Keratinocyte (primary cell): Measurements from ENCODE around the gene CSNK1G1. TPM values are rescaled to one million over a fixed set of nuclear protein-coding genes. Genes with fewer than 3 reads are reported as not detected.

ENCODE experiments used
- DNase-seq: peaks from one replicate; pipeline ENCODE4 v3.0.0-alpha.2; 2011; ENCODE audit warnings: low read depth, missing footprints, low spot score
- FAIRE-seq: peaks from 2 replicates; lab custom pipeline; 2011; peaks lifted over from hg19 to GRCh38; lab: Jason Lieb, UNC
- H2AFZ ChIP-seq: 2 replicates; pipeline ENCODE4 v1.6.0; 2012; ENCODE audit warnings: low read length, control low read depth, inconsistent platforms; ENCODE audit not compliant: control insufficient read depth
- H3K27ac ChIP-seq: 2 replicates; pipeline ENCODE4 v1.5.1; 2011; ENCODE audit warnings: low read length; ENCODE audit not compliant: control insufficient read depth, insufficient read depth
- H3K27me3 ChIP-seq: 3 replicates; pipeline ENCODE4 v1.6.0; 2011; ENCODE audit warnings: low read length; ENCODE audit not compliant: control insufficient read depth, insufficient read depth; ENCODE audit errors: extremely low read depth
- H3K36me3 ChIP-seq, 2 experiments: 2 replicates in 1 of 2; 3 replicates in 1 of 2; pipeline ENCODE4 v1.5.1; 2011; ENCODE audit warnings: low read length in 2 of 2, mild to moderate bottlenecking in 1 of 2; ENCODE audit not compliant: control insufficient read depth in 2 of 2, insufficient read depth in 2 of 2; ENCODE audit errors: extremely low read depth in 1 of 2
- H3K4me1 ChIP-seq: 3 replicates; pipeline ENCODE4 v1.5.1; 2011; ENCODE audit warnings: low read length; ENCODE audit not compliant: control insufficient read depth, insufficient read depth; ENCODE audit errors: extremely low read depth
- H3K4me2 ChIP-seq: 3 replicates; pipeline ENCODE4 v1.6.0; 2011; ENCODE audit warnings: low read depth, low read length; ENCODE audit not compliant: control insufficient read depth, insufficient read depth; ENCODE audit errors: extremely low read depth
- H3K4me3 ChIP-seq, 3 experiments: fragments of 200-600 bp in 1 of 3; sonication (generic) in 1 of 3; 2 replicates in 2 of 3; 3 replicates in 1 of 3; pipeline ENCODE4 v1.5.1; 2011 to 2016; ENCODE audit warnings: low read length in 3 of 3, mild to moderate bottlenecking in 3 of 3, control low read depth in 2 of 3, inconsistent platforms in 1 of 3, low read depth in 1 of 3, mixed read lengths in 1 of 3, mixed run types in 1 of 3, moderate library complexity in 1 of 3; ENCODE audit not compliant: control insufficient read depth in 2 of 3, insufficient read depth in 2 of 3; ENCODE audit errors: extremely low read depth in 1 of 3
- H3K79me2 ChIP-seq: 2 replicates; pipeline ENCODE4 v1.6.0; 2012; ENCODE audit warnings: low read length; ENCODE audit not compliant: control insufficient read depth, insufficient read depth
- H3K9ac ChIP-seq: 3 replicates; pipeline ENCODE4 v1.6.0; 2011; ENCODE audit warnings: low read length; ENCODE audit not compliant: control insufficient read depth, insufficient read depth; ENCODE audit errors: extremely low read depth
- H3K9me1 ChIP-seq: 3 replicates; pipeline ENCODE4 v1.6.0; 2011; ENCODE audit warnings: low read length; ENCODE audit not compliant: control insufficient read depth, insufficient read depth; ENCODE audit errors: extremely low read depth
- H3K9me3 ChIP-seq: 2 replicates; pipeline ENCODE4 v1.5.1; 2012; ENCODE audit warnings: low read depth, low read length; ENCODE audit not compliant: control insufficient read depth
- H4K20me1 ChIP-seq: 3 replicates; pipeline ENCODE4 v1.6.0; 2011; ENCODE audit warnings: low read length; ENCODE audit not compliant: control insufficient read depth, insufficient read depth; ENCODE audit errors: extremely low read depth
- CTCF ChIP-seq, 3 experiments: IDR thresholded peaks in 1 of 3; conservative IDR thresholded peaks in 1 of 3; optimal IDR thresholded peaks in 1 of 3; 2 replicates in 2 of 3; 3 replicates in 1 of 3; pipeline versions ENCODE3 to v1.5.1; 2011; ENCODE audit warnings: low read length in 3 of 3, mild to moderate bottlenecking in 3 of 3, moderate library complexity in 2 of 3, control low read depth in 1 of 3, inconsistent platforms in 1 of 3; ENCODE audit not compliant: insufficient read depth in 2 of 3; ENCODE audit errors: extremely low read depth in 1 of 3
- EZH2 ChIP-seq: IDR thresholded peaks from one replicate; pipeline ENCODE4 v1.6.1; 2012; ENCODE audit warnings: inconsistent platforms, mild to moderate bottlenecking, low read length, moderate library complexity
- dilution Hi-C: fragments of 300-500 bp; cut with MboI; formaldehyde crosslinking; loops from one replicate; pipeline ENCODE4 v1.7.0; 2020; ENCODE audit warnings: low sequenced_read_pairs; ENCODE audit not compliant: extremely low pct_ligation_motif_present
- polyA plus RNA-seq, 5 experiments: library from polyadenylated mRNA; depleted of rRNA in 3 of 5; stranded (reverse) in 3 of 5; stranded (forward) in 1 of 5; unstranded in 1 of 5; fragments of >200 nt; gene quantifications; 1 replicate in 1 of 5; 2 replicates in 3 of 5; 3 replicates in 1 of 5; pipeline versions ENCODE4 v1.2.1 to v1.2.3, GENCODE V29; 2011 to 2012; ENCODE audit warnings: missing spikeins in 2 of 5, low read depth in 1 of 5, low replicate concordance in 1 of 5

Gene CSNK1G1
- polyA plus RNA-seq, 1 donor (not counting 4 experiments of a cell fraction or from before 2014, with no cell fraction given) = 28.9 TPM

- Histone ChIP-seq H3K27ac (no peak overlapping the region), H2AFZ (no peak overlapping the region), H3K4me3 (no peak overlapping the region), H3K4me1 (no peaks in the 10 kb centered on the region), H3K9me3 (no peaks in the 10 kb centered on the region), H3K36me3 (no peaks in the 10 kb centered on the region), H3K27me3 (no peaks in the 10 kb centered on the region), H3K9me1 (peaks cover 2% of the 10 kb centered on the region), H3K79me2 (peaks cover 71% of the 10 kb centered on the region), H3K4me2 (no peak overlapping the region), H3K9ac (no peak overlapping the region), H4K20me1 (peaks cover 3% of the 10 kb centered on the region)
- DNase-seq (no peak), FAIRE-seq (no peak)
- dilution Hi-C loops = no loop called here
- TF ChIP-seq CTCF (optimal IDR thresholded peaks at IDR 0.05 in 1 of 3, IDR thresholded peaks at IDR 0.05 in 1 of 3, conservative IDR thresholded peaks at IDR 0.05 in 1 of 3; ENCODE audit: extremely low read depth in 1 of 3, insufficient read depth in 2 of 3, low read length in 3 of 3) (no peak), EZH2 (no peak)
Observed at GRCh38 chr15:64285871-64286270, 70.1 kb downstream of the CSNK1G1 start.

- Histone ChIP-seq H4K20me1 (peaks cover 3% of the 10 kb centered on the region), H3K4me3 (no peak overlapping the region), H3K79me2 (peaks cover 68% of the 10 kb centered on the region), H3K9ac (no peak overlapping the region), H3K36me3 (peaks cover 0 to under 1% of the 10 kb centered on the region in 2 experiments), H3K9me1 (peaks cover 2% of the 10 kb centered on the region), H3K4me1 (no peaks in the 10 kb centered on the region), H3K27me3 (no peaks in the 10 kb centered on the region), H3K4me2 (no peak overlapping the region), H3K9me3 (no peaks in the 10 kb centered on the region), H2AFZ (no peak overlapping the region), H3K27ac (no peak overlapping the region)
- FAIRE-seq = no peak
- no peak for DNase-seq
- TF ChIP-seq CTCF (optimal IDR thresholded peaks at IDR 0.05 in 1 of 3, IDR thresholded peaks at IDR 0.05 in 1 of 3, conservative IDR thresholded peaks at IDR 0.05 in 1 of 3; ENCODE audit: extremely low read depth in 1 of 3, insufficient read depth in 2 of 3, low read length in 3 of 3) (no peak), EZH2 (no peak)
- dilution Hi-C loops = no loop called here
Observed at GRCh38 chr15:64285150-64285549, 70.8 kb downstream of the CSNK1G1 start.
